Fibroblast of the aortic adventitia (primary cell): ENCODE data around the gene ALOX5AP. TPM values are rescaled to one million over a fixed set of nuclear protein-coding genes. Genes with fewer than 3 reads are reported as not detected.
A peak's percentile ranks its signal among the peaks of the same experiment; 100 is the strongest.

Experiments used
- DNase-seq: peaks from one replicate; pipeline ENCODE4 v3.0.0-alpha.2; 2010; ENCODE audit warnings: low read depth
- H3K4me3 ChIP-seq: 2 replicates; pipeline ENCODE4 v1.5.1; 2011; ENCODE audit warnings: low read depth, mild to moderate bottlenecking, control low read depth, low read length, moderate library complexity
- CTCF ChIP-seq: IDR thresholded peaks from 2 replicates; pipeline ENCODE4 v1.5.1; 2011; ENCODE audit warnings: mild to moderate bottlenecking, low read length, control low read depth, inconsistent platforms; ENCODE audit not compliant: insufficient read depth
- total RNA-seq: library from RNA; depleted of rRNA; stranded (reverse); fragments of >200 nt; gene quantifications from 2 replicates; pipeline ENCODE4 v1.2.3, GENCODE V29; 2012; ENCODE audit warnings: low replicate concordance

Gene ALOX5AP
- total RNA-seq, 1 donor = not detected

DNA sequence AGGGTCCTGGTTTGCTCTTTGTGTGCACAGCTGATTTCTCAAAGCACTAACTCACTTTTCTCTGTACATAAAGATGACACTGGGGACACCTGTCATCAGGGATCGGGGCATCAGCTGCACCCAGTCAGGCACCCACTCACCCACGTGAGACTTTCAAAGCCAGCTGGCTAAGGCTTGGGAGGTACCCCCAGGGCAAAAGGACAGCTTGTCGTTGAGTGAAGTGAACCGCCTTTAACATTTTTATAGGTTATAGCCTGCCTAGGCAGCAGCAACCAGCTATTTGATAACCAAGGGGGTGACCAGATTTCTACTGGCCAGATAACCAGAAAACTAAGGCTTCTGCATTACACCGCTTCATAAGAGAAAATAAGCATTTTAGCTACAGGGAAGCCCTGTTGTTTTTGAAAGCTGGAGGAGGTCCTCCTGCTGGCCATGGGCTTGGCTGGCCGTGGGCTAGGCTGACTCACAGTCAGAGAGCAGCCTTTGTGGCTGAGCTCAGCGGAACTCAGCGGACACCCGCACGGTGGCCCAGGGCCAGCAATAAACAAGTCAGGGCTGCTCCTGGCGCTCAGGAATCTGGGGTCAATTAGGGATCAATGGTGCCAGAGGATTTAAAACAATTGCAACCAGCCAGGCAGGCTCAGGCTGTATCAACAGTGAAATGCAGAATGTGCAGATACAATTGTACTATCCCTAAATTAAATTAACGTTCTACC lies 57.1 kb downstream of the ALOX5AP start:
- peak; percentile 95 for DNase-seq
- no peak overlapping the region for H3K4me3 ChIP-seq
- peak; percentile 75 for TF ChIP-seq CTCF

- peak; percentile 76 for DNase-seq
- no peak for TF ChIP-seq CTCF
- no peak overlapping the region for H3K4me3 ChIP-seq
Observed at GRCh38 chr13:30796132-30796572, 60.8 kb downstream of the ALOX5AP start.

- no peak for TF ChIP-seq CTCF
- peak; percentile 33 for DNase-seq
- peak overlapping the region; percentile 14 for H3K4me3 ChIP-seq
Observed at GRCh38 chr13:30796631-30797601, 61.6 kb downstream of the ALOX5AP start.

- TF ChIP-seq CTCF = no peak
- no peak overlapping the region for H3K4me3 ChIP-seq
- no peak for DNase-seq
Observed at GRCh38 chr13:30797847-30798535, 62.6 kb downstream of the ALOX5AP start.

DNA sequence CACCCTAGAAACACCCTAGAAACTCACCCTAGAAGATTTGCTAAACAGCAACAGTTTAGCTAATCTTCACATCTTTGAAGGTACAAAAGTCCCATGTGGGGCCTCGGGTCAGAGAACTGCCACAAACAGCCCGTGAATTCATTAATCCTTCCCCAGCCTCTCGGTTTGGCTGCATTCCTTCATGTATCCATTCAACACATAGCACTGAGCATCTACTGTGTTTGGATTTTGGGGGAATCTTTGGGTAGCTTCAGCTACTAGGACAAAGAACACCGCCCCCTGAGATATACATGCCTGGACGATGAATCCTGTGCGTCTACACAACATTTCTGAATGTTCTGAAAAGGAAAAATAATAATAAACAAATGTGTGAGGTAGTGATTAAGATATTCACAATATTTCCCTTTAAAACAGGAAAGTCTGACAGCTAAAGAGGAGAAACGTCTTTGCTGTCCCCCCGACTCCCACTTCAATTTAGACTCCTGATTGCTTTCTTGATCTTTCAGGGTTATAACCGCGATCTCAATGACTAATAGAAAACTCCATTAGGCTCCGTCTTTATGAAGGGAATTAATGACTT lies 63.5 kb downstream of the ALOX5AP start:
- no peak for DNase-seq
- H3K4me3 ChIP-seq = no peak overlapping the region
- no peak for TF ChIP-seq CTCF

DNA sequence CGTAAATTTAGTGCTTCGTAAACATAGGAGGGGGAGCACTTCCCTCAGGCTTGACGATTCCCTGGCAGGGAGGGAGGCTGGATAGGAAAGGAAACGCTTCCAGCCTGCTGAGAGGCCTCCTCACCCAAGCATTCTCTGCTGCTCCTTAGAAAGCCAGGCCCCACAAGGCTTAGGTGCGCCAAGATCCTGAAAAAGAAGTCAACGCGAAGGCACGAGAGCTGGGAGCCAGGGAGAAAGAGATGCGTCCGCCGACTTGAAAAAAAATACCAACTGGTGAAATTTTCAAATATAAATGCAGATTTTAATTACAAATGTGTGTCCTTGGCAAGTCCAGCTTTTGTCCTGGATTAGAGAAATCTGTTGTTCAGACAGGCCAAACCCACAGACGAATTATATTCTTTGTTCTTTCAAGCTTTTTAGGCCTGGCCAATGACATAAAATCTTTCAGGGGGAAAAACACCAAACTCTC lies 64.0 kb downstream of the ALOX5AP start:
- H3K4me3 ChIP-seq = no peak overlapping the region
- no peak for TF ChIP-seq CTCF
- peak; percentile 22 for DNase-seq
